ENCODE measurements around the gene PPARD. TPM values are rescaled to one million over a fixed set of nuclear protein-coding genes. Genes with fewer than 3 reads are reported as not detected.

Gene PPARD
- total RNA-seq, 1 donor from 2014 or later, result 14.7 TPM

DNA sequence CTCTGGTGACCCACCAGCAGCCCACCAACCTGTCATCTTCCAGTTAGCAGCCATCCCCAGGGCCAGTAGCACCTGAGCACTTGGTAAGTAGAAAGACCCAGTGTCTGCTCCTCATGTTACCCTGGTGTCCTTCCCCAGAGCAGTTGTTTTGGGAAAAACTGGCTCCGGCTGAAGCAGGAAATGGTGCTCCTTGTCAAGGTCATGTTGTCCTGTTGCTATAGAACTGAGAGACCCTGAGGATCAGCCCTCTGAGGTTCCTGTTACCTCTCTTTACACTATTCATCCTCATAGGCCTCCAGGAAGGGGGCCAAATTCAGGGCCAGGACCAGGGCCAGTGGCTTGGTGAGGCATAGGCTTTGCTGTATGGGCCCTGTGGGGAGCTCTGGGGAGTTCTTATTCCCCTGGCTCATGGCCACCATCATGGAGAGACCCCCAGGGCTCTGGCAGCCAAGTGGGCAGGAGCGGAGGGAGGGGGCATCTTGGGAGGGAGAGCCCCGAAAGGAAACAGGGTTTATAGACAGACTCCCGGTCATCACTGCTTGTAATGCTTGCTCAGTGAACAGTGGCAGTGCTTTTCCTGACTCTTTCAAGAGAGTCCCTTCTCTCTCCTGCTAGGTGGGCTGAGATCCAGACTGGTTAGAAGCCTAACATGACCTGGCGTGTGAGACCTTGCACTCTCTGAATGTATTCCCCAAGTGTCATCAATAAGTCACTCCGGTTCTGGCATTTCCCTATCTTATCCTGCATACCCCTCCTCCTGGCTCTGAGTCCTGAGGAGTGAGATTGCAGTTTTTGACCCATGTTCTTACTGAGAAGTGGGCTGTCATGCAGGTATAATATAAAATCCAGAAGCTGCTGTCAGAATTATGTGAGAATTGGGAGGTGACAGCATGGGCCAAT, 50.7 kb downstream of the PPARD start:
- DNase-seq (ENCODE audit: missing footprints) (no peak), ATAC-seq (no peak)
- intact Hi-C loops (cut with DNase I), result loop anchor here (5.0 kb wide), 1 partner anchor 36 kb away; no protein-coding TSS in a partner anchor

DNA sequence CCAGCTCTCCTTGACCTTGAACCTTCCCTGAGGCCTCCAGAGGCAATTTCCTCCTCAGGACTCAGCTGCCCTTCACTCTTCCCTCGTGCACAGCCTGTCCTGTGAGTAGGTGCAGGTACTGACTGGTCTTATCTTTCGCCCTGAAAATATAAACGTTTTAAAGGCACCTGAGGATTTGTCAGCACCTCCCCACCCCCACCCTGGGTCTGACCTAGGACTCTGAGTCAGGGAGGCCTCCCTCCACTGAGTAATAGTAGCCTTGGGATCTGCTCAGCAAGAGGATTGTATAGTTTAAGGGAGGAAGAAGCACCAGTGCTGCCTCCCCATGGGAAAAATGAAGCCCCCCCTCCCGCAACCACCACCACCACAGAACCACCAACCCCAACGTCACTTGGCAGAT, 54.6 kb downstream of the PPARD start:
- DNase-seq (ENCODE audit: missing footprints) (no peak), ATAC-seq (no peak)
- intact Hi-C loops (cut with DNase I), result no loop called here

DNA sequence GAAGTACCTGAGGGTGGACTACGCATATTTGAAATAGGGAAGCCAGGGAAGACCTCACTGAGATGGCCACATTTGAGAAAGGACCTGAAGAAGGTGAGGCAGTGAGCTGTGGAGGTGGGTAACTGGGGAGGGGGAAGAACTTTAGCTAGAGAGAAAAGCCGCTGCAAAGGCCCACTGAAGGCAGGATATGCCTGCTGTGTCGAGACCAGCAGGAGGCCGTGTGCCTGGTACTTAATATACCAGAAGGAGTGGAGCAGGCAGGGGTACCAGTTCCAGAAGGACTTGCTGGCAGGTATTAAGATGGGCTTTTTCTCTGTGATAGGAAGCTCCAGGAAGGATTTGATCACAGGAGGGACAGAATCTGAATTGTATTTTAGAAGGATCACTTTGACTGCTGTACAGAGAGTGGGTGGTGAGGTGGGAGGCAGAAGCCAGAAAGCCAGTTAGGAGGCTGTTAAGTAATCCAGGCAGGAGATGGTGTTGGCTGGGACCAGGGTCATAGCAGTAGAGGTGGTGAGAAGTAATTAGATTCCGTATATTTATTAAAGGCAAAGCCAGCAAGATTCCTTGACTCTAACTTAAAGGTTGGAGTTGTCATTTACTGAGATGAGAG, 55.6 kb downstream of the PPARD start:
- DNase-seq (ENCODE audit: missing footprints), result no peak
- intact Hi-C loops (cut with DNase I), result no loop called here
- no peak for ATAC-seq

- ATAC-seq (no peak), DNase-seq (ENCODE audit: missing footprints) (no peak)
- intact Hi-C loops (cut with DNase I), result no loop called here
Measured at GRCh38 chr6:35398526-35398925, 56.2 kb downstream of the PPARD start.

- DNase-seq (ENCODE audit: missing footprints), result no peak
- intact Hi-C loops (cut with DNase I), result no loop called here
- no peak for ATAC-seq
Measured at GRCh38 chr6:35400111-35400510, 57.8 kb downstream of the PPARD start.

GRCh38 chr6:35400901-35401311, 58.5 kb downstream of the PPARD start:
- ATAC-seq, result no peak
- DNase-seq (ENCODE audit: missing footprints), result no peak
- intact Hi-C loops (cut with DNase I), result no loop called here

DNA sequence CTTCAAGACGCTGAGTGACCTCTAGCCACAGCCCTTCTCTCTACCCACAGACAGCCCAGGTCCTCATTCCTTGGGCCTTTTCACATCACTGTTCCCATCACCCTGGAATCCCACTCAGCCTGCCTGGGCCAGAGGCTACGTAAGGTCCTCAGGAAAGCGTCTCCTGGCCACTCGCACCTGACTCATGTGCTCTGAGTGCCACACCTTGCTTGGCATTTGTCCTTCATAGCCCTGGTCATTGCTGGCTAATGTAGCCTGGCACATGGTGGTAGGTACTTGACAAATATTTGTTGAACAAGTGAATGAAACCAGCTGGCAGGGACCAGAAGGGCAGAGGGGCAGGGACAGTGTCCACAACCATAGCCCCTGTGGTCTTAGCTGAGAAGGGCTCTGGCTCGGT, 59.2 kb downstream of the PPARD start:
- intact Hi-C loops (cut with DNase I), result no loop called here
- no peak for DNase-seq (ENCODE audit: missing footprints)
- no peak for ATAC-seq

- no peak for ATAC-seq
- intact Hi-C loops (cut with DNase I), result no loop called here
- no peak for DNase-seq (ENCODE audit: missing footprints)
Measured at GRCh38 chr6:35402136-35402855, 59.9 kb downstream of the PPARD start.

DNA sequence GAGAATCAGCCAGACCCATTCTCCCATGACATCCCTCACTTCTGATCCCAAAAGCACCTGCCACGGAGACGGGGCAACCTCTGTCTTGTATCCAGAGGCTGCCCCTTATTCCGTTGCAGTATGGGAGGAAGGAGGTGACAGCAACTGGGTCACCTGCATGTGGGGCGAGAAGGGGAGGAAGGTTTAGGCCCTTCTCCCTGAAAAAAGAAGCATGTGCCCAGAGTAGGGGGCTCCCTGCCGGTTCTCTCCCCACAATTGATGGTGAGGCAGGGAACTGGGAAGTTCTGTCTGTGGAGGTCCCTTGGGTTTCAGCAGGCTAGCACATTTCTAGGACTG, 60.5 kb downstream of the PPARD start:
- no peak for DNase-seq (ENCODE audit: missing footprints)
- intact Hi-C loops (cut with DNase I), result no loop called here
- no peak for ATAC-seq

GRCh38 chr6:35403544-35404442, 61.4 kb downstream of the PPARD start:
- ATAC-seq, result no peak
- intact Hi-C loops (cut with DNase I), result no loop called here
- no peak for DNase-seq (ENCODE audit: missing footprints)

DNA sequence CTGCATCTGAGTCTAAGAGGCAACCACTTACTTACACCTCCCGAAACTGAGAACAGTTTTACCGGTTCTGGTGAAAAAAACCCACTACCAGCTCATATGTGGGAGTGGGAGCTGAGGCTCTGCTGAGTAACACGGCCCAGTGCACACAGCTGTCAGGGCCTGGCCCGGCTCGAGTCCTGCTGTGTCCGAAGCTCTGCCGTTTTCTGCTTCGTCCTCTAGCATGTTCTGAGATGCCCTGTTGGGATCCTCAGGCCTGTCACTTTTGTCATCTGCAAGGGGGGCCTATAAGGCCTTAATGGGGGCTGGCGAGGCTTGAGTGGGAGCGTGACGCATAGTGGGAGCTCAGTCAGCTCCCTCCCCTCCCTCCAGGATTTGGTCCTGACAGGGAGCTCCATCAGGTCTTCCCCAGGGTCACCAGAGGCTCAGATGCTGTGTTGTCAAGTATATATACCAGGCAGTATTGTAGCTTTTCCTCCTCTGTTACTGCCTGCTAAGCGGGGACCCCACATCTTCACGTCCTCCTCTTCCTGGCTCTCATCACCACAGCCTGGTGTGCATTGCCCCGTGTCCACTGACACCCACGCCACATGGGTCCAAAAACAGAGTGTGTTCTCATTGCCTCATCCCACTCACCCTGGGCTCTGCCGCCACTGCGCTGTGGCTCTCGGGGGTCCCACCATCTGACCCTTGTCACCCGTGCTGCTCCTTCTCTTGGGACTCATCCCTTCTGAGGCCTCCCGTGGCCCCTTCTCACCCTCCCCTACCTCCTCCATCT, 64.5 kb downstream of the PPARD start:
- DNase-seq (ENCODE audit: missing footprints) (no peak), ATAC-seq (no peak)
- intact Hi-C loops (cut with DNase I), result no loop called here

DNA sequence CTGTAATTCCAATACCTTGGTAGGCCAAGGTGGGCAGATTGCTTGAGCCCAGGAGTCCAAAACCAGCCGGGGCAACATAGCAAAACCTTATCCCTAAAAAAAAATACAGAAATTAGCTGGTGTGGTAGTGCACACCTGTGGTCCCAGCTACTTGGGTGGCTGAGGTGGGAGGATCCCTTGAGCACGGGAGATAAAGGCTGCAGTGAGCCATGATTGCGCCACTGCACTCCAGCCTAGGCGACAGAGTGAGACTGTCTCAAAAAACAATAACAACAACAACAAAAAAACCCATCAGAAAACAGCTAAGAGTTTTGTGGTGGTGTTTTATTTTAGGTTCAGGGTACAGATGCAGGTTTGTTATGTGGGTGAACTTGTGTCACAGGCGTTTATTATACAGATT, 66.9 kb downstream of the PPARD start:
- DNase-seq (ENCODE audit: missing footprints) (no peak), ATAC-seq (no peak)
- intact Hi-C loops (cut with DNase I), result no loop called here

- ATAC-seq (no peak), DNase-seq (ENCODE audit: missing footprints) (no peak)
- intact Hi-C loops (cut with DNase I), result no loop called here
Measured at GRCh38 chr6:35410131-35410530, 67.8 kb downstream of the PPARD start.

DNA sequence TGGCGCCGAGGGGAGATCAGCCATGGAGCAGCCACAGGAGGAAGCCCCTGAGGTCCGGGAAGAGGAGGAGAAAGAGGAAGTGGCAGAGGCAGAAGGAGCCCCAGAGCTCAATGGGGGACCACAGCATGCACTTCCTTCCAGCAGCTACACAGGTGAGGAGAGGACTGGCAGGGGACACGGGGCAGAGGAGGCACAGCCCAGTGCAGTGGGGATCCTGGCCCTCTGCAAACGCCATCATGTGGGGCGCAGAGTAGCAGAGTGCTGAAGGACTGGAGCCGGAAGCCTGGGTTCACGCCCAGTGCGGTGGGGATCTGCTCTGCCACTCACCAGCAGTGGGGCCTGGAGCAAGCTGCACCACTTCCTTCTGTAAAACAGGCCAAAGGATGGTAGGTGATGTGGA, 68.7 kb downstream of the PPARD start:
- no peak for DNase-seq (ENCODE audit: missing footprints)
- intact Hi-C loops (cut with DNase I), result no loop called here

GRCh38 chr6:35412102-35412501, 69.7 kb downstream of the PPARD start:
- intact Hi-C loops (cut with DNase I), result no loop called here
- ATAC-seq (no peak), DNase-seq (ENCODE audit: missing footprints) (no peak)

More for the DNA sequence above, 68.7 kb downstream of the PPARD start:
- ATAC-seq, result no peak

- DNase-seq (ENCODE audit: missing footprints), result no peak
- no peak for ATAC-seq
- intact Hi-C loops (cut with DNase I), result loop anchor here (2.0 kb wide), 1 partner anchor 35 kb away; no protein-coding TSS in a partner anchor
Measured at GRCh38 chr6:35413911-35414310, 71.6 kb downstream of the PPARD start.

GRCh38 chr6:35415065-35415891, 72.9 kb downstream of the PPARD start:
- intact Hi-C loops (cut with DNase I), result loop anchor here (1.0 to 5.0 kb wide), 3 partner anchors 34 to 73 kb away; partner anchors contain the start of gene PPARD
- DNase-seq (ENCODE audit: missing footprints), result peak; percentile 83

More at GRCh38 chr6:35415065-35415891, 72.9 kb downstream of the PPARD start:
- ATAC-seq, result peak; percentile 90

All from Right ventricle myocardium inferior (tissue), 1 donor.